CD4-positive, alpha-beta T cell treated with Interleukin-15 for 4 hours (primary cell): Measurements from ENCODE around the gene TMIGD1.

Experiments used
- DNase-seq: peaks from one replicate; pipeline ENCODE4 v3.0.0-alpha.2; 2020; ENCODE audit warnings: low spot score

Gene TMIGD1

DNA sequence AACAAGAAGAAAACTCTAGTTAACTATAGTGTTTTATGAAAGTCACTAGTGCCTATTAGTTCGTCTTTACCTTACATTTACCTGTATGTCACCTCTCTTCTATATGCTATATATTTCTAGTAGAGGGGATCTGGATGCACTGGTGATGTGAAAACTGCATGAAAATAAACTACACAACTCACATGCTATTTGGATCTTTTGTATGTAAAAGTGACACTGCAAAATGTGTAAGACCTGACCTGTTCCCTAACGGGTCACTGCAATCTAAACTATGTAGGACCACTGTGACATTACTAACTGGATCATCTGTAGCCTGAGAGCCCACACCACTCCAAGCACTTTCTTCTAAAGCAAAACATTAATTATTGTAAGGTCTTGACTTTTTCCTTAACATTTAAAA is 43.8 kb downstream of the TMIGD1 start:
- no peak for DNase-seq

DNA sequence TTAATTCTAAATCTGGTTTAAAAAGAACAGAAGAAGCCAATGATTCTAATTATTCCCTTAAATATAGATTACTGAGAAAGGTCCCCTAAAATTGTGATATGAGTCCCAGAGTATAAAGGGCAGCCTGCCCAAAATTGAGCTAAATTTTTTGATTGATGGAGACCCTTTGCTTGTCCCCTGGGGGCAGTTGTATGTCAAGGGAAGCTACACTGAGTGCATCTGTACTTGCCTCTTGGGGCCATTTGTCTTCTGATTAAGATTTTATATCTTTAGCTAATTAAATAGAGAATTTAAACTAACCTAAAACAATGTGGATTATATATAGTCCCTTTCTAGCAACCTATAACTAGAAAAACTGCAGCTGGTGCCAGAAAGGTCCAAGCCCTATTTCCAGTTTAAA is 54.7 kb downstream of the TMIGD1 start:
- no peak for DNase-seq

DNA sequence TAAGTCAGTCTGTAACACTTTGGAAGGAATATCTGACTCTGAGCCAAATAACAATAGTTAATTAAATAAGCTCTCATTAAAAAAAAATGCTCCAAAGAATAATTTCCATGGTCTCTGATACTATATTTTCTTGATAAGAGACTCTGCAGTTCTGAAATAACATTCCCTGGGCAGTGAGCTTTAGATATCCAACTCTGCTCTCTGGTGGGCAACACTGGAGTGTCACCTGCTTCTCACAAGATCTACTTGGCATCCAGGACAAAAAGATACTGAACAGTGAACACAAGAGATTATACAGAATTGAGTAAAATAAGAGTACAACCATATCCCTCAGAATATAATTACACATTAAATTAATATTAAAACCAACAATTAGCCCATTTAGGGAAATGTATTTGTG is 55.8 kb downstream of the TMIGD1 start:
- no peak for DNase-seq

DNA sequence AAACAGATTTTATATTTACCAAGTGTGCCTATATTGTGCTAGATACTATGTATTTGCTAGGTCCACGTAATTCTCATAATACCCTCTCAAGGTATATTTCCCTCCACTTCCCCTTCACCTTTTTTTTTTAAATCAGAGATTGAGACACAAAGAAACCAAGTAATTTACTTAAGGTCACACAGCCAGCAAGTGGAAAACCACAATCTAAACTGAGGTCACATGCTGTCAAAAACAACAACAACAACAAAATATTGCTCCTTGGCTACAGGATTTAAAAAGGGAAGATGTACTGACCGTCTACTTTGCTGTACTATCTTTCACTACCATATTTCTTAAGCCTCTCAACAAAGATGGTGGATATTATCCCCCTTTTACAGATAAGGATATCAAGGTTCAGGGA is 57.9 kb downstream of the TMIGD1 start:
- no peak for DNase-seq

DNA sequence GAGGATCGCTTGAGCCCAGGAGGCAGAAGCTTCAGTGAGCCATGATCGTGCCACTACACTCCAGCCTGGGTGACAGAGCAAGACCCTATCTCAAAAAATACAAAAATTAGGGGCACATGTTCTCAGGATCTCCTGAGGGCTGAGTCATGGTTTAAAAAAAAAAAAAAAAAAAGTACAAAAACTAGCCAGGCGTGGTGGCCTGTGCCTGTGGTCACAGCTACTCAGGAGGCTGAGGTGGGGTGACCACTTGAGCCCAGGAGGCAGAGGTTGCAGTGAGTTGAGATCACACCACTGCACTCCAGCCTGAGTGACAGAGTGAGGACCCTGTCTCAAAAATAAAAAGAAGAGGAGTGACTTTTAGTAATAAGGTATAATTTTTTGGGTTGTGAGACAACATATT is 59.0 kb downstream of the TMIGD1 start:
- no peak for DNase-seq

DNA sequence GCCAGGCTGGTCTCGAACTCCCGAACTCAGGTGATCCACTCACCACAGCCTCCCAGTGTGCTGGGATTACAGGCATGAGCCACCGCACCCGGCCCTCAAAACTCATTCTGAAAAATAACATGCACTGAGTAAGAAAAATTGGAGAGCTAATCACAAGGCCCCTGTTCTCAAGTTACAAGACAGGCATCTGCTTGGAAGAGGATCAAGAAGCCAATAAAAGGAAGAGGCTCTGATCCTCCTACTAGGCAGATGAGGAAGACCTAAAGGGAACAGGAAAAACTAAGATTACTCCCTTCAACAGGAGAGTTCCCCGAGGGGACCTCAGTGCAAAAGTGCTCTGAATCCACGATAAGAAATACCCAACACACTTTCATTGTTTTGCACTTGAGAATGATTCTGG is 60.5 kb downstream of the TMIGD1 start:
- DNase-seq: no peak

DNA sequence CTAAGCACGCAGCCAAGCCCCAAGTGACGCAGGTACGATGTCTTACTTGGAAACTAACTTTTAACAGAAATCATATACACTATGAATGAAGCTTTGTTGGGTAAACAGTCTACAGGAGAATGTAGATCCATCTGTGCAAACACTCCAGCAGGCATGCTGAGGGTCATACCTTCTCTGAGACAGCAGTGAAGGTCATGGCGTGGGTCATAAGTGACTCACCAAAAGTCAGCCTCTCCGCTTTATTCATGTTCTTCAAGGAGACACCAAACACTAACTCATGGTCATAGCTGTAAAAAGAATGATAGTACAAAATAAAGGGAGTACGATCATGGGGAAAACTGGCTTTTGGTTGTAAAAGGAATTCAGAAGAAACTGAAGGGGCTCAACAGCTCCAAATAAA is 62.8 kb downstream of the TMIGD1 start:
- DNase-seq: no peak

DNA sequence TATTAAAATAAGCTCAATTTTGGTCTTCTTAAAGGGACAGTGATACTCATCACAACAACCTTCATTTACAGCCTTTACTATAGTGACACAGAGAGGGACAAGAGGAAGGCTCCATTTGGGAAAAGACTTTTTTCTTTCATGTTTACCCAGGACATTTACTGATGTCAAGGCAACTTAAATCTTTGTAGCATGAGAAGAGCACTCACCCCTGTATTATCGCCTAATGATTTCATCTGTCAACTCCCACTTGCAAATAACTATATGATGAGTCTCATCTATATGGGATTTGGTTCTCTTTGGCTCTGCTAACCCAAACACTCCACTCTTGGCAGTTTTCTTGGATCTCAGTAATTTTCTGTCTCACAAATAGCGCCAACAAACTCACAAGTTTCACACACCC is 66.2 kb downstream of the TMIGD1 start:
- no peak for DNase-seq
